OCI-M1 (cell line): ENCODE data around the gene TMEM30B.

Source experiments
- DNase-seq: peaks from one replicate; lab custom pipeline; 2025; lab: John Stamatoyannopoulos, UW

TMEM30B gene

GRCh38 chr14:61298824-61299223 lies 17.7 kb upstream of the TMEM30B start:
- DNase-seq: no peak

DNA sequence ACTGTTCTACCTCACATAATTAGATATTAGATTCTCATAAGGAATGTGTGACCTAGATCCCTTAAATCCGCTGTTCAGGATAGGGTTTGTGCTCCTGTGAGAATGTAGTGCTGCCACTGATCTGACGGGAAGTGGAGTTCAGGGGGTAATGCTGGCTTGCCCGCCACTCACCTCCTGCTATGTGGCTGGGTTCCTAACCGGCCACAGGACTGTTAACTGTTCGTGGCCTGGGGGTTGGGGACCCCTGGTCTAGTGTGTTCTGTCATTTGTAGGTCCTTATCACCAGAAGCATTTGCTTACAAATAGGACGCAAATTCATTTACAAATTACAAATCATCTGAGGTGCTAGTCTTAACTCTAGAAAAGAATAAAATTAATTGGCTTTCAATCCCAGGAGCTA lies 16.4 kb upstream of the TMEM30B start:
- no peak for DNase-seq

- peak; percentile 47 for DNase-seq
These were observed 15.8 kb upstream of the TMEM30B start for GRCh38 chr14:61296719-61297502.

DNA sequence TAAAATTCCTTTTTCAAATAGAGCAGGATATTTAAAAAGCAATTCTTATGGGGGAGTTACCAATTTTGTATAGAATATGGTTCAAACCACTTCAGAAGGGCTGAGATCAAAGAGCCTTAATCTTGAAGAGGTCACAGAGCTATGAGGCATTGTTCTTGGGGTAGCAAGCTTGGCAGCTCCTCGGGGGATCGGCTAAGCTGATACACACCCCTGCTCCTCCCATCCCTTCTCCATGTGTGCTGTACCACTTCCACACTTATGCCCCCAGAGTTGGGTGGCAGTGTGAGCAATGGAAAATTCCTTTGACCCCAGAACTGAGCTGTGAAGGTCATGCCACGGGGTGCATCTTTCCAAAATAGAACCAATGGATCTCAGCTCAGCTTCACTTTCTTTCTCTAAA lies 15.0 kb upstream of the TMEM30B start:
- DNase-seq: no peak

DNA sequence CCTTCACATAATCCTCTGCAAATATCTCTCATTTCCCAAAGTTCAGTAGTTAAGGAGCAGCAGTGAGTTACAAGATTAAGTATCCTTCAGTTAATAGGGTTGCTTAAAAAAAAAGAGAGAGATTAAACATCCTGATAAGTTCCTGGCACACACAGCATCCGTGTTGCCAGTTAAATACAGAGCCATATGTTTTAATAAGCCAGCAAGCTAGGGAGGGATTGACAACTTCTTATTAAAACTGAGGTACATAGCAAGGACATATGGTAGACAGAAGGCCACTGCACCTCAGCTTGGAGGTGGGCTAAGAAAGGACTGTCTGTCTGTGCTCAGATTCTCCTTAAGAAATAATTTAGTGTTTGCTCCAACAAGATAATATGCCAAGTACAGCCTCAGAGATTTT lies 9.6 kb upstream of the TMEM30B start:
- DNase-seq: no peak

- no peak for DNase-seq
These were observed 7.6 kb upstream of the TMEM30B start for GRCh38 chr14:61288720-61289119.

- no peak for DNase-seq
These were observed 7.1 kb upstream of the TMEM30B start for GRCh38 chr14:61288228-61288627.

DNA sequence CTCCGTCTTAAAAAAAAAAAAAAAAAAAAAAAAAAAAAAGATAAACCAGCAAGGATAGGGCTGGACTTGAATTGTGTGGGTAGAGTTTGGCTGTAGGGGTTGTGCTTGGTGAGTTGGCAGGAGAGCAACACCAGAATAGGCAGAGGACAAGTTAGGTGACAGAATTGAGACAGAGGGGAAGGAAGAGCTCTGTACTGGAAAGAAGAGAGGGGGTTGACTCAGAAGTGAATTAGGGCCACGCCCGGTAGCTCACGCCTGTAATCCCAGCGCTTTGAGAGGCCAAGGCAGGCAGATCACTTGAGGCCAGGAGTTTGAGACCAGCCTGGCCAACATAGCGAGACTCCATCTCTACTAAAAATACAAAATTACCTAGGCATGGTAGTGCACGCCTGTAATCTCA lies 6.1 kb upstream of the TMEM30B start:
- no peak for DNase-seq

GRCh38 chr14:61285364-61285763 lies 4.2 kb upstream of the TMEM30B start:
- DNase-seq: no peak

- DNase-seq: no peak
These were observed 2.9 kb upstream of the TMEM30B start for GRCh38 chr14:61284001-61284400.

DNA sequence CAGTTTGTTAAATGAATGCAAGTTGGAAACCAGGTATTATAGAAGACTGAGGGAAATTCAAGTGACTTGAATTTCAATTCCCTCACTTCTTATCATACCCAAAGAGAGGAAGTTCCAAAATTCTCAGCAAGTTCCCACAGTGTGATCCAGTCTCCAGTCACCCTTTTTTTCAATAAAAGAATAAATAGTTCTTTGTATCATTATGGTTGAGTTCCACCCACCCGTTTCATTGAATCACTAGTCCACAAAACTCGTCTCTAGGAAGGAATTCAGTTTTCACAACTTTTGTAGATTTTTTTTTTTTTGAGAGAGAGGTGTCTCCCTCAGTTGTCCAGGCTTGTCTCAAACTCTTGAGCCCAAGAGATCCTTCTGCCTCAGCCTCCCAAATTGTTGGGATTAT lies 1.6 kb upstream of the TMEM30B start:
- no peak for DNase-seq

DNA sequence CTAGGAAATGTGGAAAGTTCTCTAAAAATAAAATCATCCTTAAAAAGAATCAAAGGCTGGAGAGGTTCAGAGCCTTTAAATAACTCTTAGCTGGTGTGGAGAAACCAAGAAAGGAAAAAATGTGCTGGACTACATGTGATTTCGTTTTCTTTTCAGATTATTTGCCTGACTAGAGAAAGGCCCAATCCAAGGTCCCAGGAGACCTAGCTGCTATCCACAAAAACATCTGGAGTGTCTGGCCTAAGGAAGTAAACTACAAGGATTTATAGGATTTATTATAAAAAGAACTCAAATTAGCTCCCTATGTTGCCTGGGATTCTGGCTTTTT lies 774 bp upstream of the TMEM30B start:
- DNase-seq: no peak

DNA sequence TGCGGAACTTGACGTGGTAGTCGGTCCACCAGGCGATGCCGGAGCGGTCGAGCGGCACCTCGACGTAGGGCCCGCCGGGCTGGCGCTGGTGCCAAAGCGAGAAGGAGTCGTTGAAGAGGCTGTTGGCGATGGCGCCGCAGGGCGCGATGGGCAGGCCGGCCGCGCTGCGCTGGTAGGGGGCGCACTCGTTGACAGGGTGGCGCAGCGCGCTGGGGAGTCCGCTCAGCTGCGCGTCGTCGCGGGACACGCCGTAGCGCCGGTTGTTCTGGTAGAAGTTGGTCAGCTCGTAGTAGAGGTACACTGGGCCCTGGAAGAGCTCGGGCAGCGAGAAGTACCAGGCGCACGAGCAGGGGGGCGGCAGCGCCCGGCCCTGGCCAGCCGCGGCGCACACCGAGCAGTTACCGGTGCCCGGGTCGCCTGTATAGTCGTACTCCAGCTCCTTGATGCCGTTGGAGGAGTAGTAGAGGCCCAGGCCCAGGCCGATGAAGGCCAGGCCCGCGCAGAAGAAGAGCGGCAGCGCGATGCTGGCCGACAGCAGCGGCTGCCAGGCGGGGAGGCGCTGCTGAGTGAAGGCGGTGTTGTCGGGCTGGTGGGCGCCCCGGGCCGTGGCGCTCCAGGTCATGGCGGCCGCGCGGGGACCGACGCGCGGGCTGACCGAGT lies 482 bp downstream of the TMEM30B start:
- no peak for DNase-seq

DNA sequence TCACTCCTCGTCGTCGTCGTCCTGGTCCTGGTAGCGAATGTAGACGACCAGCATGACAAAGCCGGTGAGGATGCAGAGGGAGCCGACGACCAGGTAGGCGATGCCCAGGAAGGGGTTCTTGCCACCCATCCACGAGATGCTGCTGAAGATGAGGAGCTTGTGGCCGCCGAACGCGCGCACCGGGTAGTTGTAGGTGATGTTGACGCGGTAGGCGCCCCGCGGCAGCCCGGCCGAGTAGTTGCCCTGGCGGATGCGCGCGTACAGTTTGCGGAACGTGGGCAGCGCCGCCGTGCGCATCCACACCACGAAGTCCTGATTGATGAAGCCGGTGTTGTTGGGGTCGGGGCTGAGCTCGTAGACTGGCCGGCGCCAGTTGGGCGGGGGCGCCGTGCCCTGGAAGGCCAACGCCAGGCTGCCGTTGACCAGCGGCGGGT lies 1.0 kb downstream of the TMEM30B start:
- DNase-seq: no peak

DNA sequence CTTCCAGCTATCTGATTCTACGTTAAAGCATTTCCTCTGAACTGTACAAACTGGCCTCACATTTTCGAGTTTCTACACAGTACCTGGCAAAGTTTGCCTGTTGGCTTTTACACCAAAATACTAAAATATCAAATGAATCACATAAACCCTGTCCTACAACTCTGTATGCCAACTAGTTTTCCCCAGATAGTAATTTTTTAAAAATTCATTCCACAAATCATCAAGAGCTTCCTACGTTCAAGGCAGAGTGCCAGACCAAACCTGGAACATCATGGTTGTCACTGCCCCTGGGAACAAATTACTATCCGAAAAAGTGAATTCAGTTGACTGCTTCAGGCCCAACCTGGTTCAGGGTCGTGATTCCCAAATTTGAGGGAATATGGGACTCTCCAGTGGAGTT lies 2.1 kb downstream of the TMEM30B start:
- DNase-seq: peak; percentile 6

GRCh38 chr14:61277784-61278183 lies 3.4 kb downstream of the TMEM30B start:
- DNase-seq: no peak

GRCh38 chr14:61277232-61277631 lies 3.9 kb downstream of the TMEM30B start:
- no peak for DNase-seq

DNA sequence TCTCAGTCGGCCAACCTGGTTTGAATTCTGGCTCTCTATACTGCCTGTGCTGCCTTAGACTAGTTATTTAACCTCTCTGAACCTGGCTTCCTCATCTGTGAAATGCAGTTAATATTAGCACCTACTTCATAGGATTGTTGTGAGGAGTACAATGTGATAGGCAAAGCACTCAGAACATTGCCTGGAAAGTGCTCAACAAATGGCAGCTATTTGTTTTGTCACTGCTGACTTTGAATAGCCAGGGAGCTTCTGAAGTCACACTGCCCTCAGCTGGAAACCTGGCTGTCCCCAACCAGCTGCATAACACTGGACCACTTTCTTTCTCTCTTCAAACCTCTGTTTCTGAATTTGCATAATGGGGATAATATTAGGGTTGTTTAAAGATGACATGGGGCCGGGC lies 9.6 kb downstream of the TMEM30B start:
- DNase-seq: no peak

GRCh38 chr14:61270714-61271113 lies 10.4 kb downstream of the TMEM30B start:
- no peak for DNase-seq

GRCh38 chr14:61269321-61270083 lies 11.6 kb downstream of the TMEM30B start:
- peak; percentile 79 for DNase-seq

GRCh38 chr14:61268812-61269211 lies 12.3 kb downstream of the TMEM30B start:
- DNase-seq: no peak

- no peak for DNase-seq
These were observed 14.0 kb downstream of the TMEM30B start for GRCh38 chr14:61266891-61267740.
